ENCODE data around the gene FBXL7. TPM values are rescaled to one million over a fixed set of nuclear protein-coding genes. Genes with fewer than 3 reads are reported as not detected.

FBXL7 gene
- total and polyA plus RNA-seq, 9 of the 15 experiments (the other 6 are each of a cell fraction or from before 2014, with no cell fraction given): 0.04 to 0.08 TPM; not detected in 7

GRCh38 chr5:15638296-15638695 is 138.3 kb downstream of the FBXL7 start (continued):
- TF ChIP-seq ZNF318 (IDR thresholded peaks at IDR 0.05; ENCODE audit: borderline replicate concordance in 1 of 2, low read depth in 1 of 2) (no peak), MXD1 (CRISPR knock-in tag; IDR thresholded peaks at IDR 0.05; ENCODE audit: borderline replicate concordance, poor library complexity, severe bottlenecking) (no peak), PRMT5 (CRISPR knock-in tag; IDR thresholded peaks at IDR 0.05) (no peak), ZNF766 (CRISPR knock-in tag; conservative IDR thresholded peaks at IDR 0.05) (no peak), STAG1 (CRISPR knock-in tag; IDR thresholded peaks at IDR 0.05; ENCODE audit: borderline replicate concordance) (no peak), PHTF2 (CRISPR knock-in tag; IDR thresholded peaks at IDR 0.05) (no peak), CBFA2T2 (conservative IDR thresholded peaks at IDR 0.05) (no peak), ATF6 (CRISPR knock-in tag; IDR thresholded peaks at IDR 0.05) (no peak), ZNF75A (CRISPR knock-in tag; IDR thresholded peaks at IDR 0.05) (no peak), SMAD3 (CRISPR knock-in tag; conservative IDR thresholded peaks at IDR 0.05) (no peak), TCF15 (CRISPR knock-in tag; IDR thresholded peaks at IDR 0.05) (no peak)

Data from K562 (cell line).